Hepatocyte (in vitro differentiated cells): ENCODE results near the gene OAS1. TPM values are rescaled to one million over a fixed set of nuclear protein-coding genes. Genes with fewer than 3 reads are reported as not detected.

Source experiments
- DNase-seq: peaks from one replicate; pipeline ENCODE4 v3.0.0-alpha.2; 2016; ENCODE audit warnings: low spot score
- H2AFZ ChIP-seq: fragments of 200-600 bp; sonication (generic); 2 replicates; pipeline ENCODE4 v1.6.0; 2016; ENCODE audit warnings: antibody characterized with exemption, mild to moderate bottlenecking
- H3K27ac ChIP-seq: fragments of 200-600 bp; sonication (generic); 2 replicates; pipeline ENCODE4 v1.5.1; 2016; ENCODE audit warnings: mild to moderate bottlenecking
- H3K27me3 ChIP-seq: fragments of 200-600 bp; sonication (generic); 2 replicates; pipeline ENCODE4 v1.6.1; 2016
- H3K36me3 ChIP-seq: fragments of 200-600 bp; sonication (generic); replicated peaks from 2 replicates; pipeline ENCODE4 v1.5.1; 2016; ENCODE audit warnings: low read depth; ENCODE audit not compliant: insufficient read depth
- H3K4me1 ChIP-seq: fragments of 200-600 bp; sonication (generic); 2 replicates; pipeline ENCODE4 v1.5.1; 2016; ENCODE audit warnings: mild to moderate bottlenecking, moderate library complexity; ENCODE audit not compliant: insufficient read depth
- H3K4me2 ChIP-seq: fragments of 200-600 bp; sonication (generic); 2 replicates; pipeline ENCODE4 v1.6.0; 2016
- H3K4me3 ChIP-seq: fragments of 200-600 bp; sonication (generic); 2 replicates; pipeline ENCODE4 v1.5.1; 2016; ENCODE audit warnings: mild to moderate bottlenecking
- H3K79me2 ChIP-seq: fragments of 200-600 bp; sonication (generic); 2 replicates; pipeline ENCODE4 v1.6.0; 2017; ENCODE audit warnings: mild to moderate bottlenecking
- H3K9me2 ChIP-seq: fragments of 200-600 bp; sonication (generic); replicated peaks from 2 replicates; pipeline ENCODE4 v1.6.0; 2017; ENCODE audit warnings: mild to moderate bottlenecking; ENCODE audit not compliant: insufficient read depth
- H3K9me3 ChIP-seq: fragments of 200-600 bp; sonication (generic); 2 replicates; pipeline ENCODE4 v1.5.1; 2016; ENCODE audit warnings: low read depth, mild to moderate bottlenecking
- H4K20me1 ChIP-seq: fragments of 200-600 bp; sonication (generic); 2 replicates; pipeline ENCODE4 v1.6.0; 2016; ENCODE audit warnings: mild to moderate bottlenecking; ENCODE audit not compliant: insufficient read depth, poor library complexity, severe bottlenecking
- EZH2 ChIP-seq: fragments of 200-600 bp; sonication (generic); IDR thresholded peaks from 2 replicates; pipeline ENCODE4 v1.6.1; 2016; ENCODE audit warnings: antibody characterized with exemption, mild to moderate bottlenecking, borderline replicate concordance
- EZH2phosphoT487 ChIP-seq: fragments of 200-600 bp; sonication (generic); IDR thresholded peaks from one replicate; pipeline ENCODE4 v1.6.1; 2018; ENCODE audit warnings: antibody characterized with exemption, mild to moderate bottlenecking, low read depth, moderate library complexity; ENCODE audit not compliant: unreplicated experiment, severe bottlenecking
- WGBS: methylation state at CpG from one replicate; pipeline ENCODE4 v1.1.6; 2016; ENCODE audit warnings: low lambda C conversion rate; ENCODE audit errors: missing lambda C conversion rate; 5-methylcytosine and 5-hydroxymethylcytosine counted together
- polyA plus RNA-seq: library from polyadenylated mRNA; unstranded; fragments of >200 nt; fragmentation: Nextera tagmentation; extraction: Ambion mirVana; gene quantifications from 2 replicates; pipeline ENCODE4 v1.2.1, GENCODE V29; 2016
- total RNA-seq: library from RNA; depleted of rRNA; stranded (reverse); fragments of >200 nt; gene quantifications from 2 replicates; pipeline ENCODE4 v1.2.3, GENCODE V29; 2014
- TF ChIP-seq, protein P1 (sequence below): fragments of 200-600 bp; sonication (generic); IDR thresholded peaks from 2 replicates; pipeline ENCODE4 v1.5.1; 2016; ENCODE audit warnings: antibody characterized with exemption, mild to moderate bottlenecking; ENCODE audit not compliant: poor library complexity

The OAS1 gene
- total and polyA plus RNA-seq, 2 experiments from 2014 or later: 18.6 to 25.0 TPM

GRCh38 chr12:112964067-112964670 lies 57.4 kb downstream of the OAS1 start:
- DNase-seq: no peak
- H3K9me3 ChIP-seq: no peaks in the 10 kb centered on the region
- H3K27ac ChIP-seq: no peak overlapping the region
- no peaks in the 10 kb centered on the region for H3K27me3 ChIP-seq
- over 99% methylated on average over 6 of the region's 6 CpGs for WGBS
- H3K36me3 ChIP-seq: no peaks in the 10 kb centered on the region
- TF ChIP-seq EZH2 (no peak), EZH2phosphoT487 (no peak)
- TF ChIP-seq, protein P1, sequence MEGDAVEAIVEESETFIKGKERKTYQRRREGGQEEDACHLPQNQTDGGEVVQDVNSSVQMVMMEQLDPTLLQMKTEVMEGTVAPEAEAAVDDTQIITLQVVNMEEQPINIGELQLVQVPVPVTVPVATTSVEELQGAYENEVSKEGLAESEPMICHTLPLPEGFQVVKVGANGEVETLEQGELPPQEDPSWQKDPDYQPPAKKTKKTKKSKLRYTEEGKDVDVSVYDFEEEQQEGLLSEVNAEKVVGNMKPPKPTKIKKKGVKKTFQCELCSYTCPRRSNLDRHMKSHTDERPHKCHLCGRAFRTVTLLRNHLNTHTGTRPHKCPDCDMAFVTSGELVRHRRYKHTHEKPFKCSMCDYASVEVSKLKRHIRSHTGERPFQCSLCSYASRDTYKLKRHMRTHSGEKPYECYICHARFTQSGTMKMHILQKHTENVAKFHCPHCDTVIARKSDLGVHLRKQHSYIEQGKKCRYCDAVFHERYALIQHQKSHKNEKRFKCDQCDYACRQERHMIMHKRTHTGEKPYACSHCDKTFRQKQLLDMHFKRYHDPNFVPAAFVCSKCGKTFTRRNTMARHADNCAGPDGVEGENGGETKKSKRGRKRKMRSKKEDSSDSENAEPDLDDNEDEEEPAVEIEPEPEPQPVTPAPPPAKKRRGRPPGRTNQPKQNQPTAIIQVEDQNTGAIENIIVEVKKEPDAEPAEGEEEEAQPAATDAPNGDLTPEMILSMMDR: no peak
- H3K4me3 ChIP-seq: no peak overlapping the region
- H3K4me2 ChIP-seq: no peak overlapping the region
- no peak overlapping the region for H2AFZ ChIP-seq
- no peaks in the 10 kb centered on the region for H4K20me1 ChIP-seq
- H3K4me1 ChIP-seq: no peaks in the 10 kb centered on the region
- H3K9me2 ChIP-seq: no peaks in the 10 kb centered on the region
- no peaks in the 10 kb centered on the region for H3K79me2 ChIP-seq

GRCh38 chr12:112964915-112965314 lies 58.2 kb downstream of the OAS1 start:
- Histone ChIP-seq H3K4me3 (no peak overlapping the region), H3K9me3 (no peaks in the 10 kb centered on the region), H3K4me2 (no peak overlapping the region), H3K79me2 (no peaks in the 10 kb centered on the region), H3K4me1 (no peaks in the 10 kb centered on the region), H4K20me1 (no peaks in the 10 kb centered on the region), H3K27ac (no peak overlapping the region), H2AFZ (no peak overlapping the region), H3K27me3 (no peaks in the 10 kb centered on the region), H3K9me2 (no peaks in the 10 kb centered on the region), H3K36me3 (no peaks in the 10 kb centered on the region)
- 85% methylated on average over 4 of the region's 4 CpGs for WGBS
- DNase-seq: no peak
- TF ChIP-seq, protein P1: no peak
- TF ChIP-seq EZH2 (no peak), EZH2phosphoT487 (no peak)

DNA sequence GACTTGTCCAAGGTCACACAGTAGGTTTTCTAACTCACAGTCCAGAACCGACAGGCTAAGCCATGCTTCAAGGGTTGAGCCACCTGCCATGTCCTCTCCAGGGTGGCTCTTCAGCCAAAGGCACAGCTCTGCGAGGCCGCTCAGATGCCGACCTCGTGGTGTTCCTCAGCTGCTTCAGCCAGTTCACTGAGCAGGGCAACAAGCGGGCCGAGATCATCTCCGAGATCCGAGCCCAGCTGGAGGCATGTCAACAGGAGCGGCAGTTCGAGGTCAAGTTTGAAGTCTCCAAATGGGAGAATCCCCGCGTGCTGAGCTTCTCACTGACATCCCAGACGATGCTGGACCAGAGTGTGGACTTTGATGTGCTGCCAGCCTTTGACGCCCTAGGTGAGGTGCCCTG lies 58.9 kb downstream of the OAS1 start:
- no peak for DNase-seq
- no peak overlapping the region for H3K27ac ChIP-seq
- H3K27me3 ChIP-seq: no peaks in the 10 kb centered on the region
- H3K4me3 ChIP-seq: no peak overlapping the region
- no peaks in the 10 kb centered on the region for H4K20me1 ChIP-seq
- 92% methylated on average over 15 of the region's 15 CpGs for WGBS
- H3K4me2 ChIP-seq: no peak overlapping the region
- H2AFZ ChIP-seq: no peak overlapping the region
- no peaks in the 10 kb centered on the region for H3K36me3 ChIP-seq
- H3K9me2 ChIP-seq: no peaks in the 10 kb centered on the region
- H3K4me1 ChIP-seq: no peaks in the 10 kb centered on the region
- no peaks in the 10 kb centered on the region for H3K79me2 ChIP-seq
- TF ChIP-seq, protein P1: no peak
- TF ChIP-seq EZH2phosphoT487: no peak
- TF ChIP-seq EZH2: no peak
- H3K9me3 ChIP-seq: no peaks in the 10 kb centered on the region
